ENCODE measurements around the gene AP3B2.

The AP3B2 gene

DNA sequence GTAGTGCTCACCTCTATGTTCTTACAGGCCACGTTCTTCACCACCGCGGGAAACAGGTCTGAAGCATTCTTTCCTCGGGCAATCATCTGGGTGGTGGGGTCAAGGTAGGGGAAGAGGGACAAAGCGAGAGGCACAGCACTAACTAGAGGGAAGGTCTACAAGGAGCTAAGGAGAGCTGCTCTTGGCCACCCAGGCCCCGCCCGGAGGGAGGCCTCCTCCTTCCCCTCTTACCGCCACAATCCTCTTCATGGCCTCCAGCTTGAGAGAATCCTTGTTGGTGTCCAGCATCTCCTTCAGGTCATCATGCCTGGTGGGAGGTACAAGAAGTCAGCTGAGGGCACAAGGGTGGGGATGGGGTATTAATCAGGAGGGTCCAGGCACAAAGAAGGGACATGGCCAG lies 20.5 kb downstream of the AP3B2 start:
- DNase-seq: no peak

DNA sequence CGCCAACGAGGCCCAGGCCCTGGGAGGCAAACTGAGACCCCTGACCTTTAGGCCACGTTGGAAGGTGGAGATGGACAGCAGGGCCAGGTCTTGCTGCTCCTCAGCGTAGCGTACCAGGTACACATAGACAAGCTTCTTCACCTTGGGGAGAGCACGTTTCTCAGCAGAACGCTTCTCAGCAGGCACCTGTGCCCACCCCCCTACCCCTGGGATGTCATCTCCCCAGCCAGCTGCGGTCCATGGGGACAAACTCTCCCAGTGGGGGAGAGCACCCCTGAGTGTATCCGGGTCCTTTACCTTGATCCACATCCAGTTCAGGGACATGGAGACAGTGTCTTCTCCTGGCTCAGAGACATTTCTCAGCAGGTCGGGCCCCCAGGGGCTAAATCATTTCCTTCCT lies 21.0 kb downstream of the AP3B2 start:
- DNase-seq: no peak

DNA sequence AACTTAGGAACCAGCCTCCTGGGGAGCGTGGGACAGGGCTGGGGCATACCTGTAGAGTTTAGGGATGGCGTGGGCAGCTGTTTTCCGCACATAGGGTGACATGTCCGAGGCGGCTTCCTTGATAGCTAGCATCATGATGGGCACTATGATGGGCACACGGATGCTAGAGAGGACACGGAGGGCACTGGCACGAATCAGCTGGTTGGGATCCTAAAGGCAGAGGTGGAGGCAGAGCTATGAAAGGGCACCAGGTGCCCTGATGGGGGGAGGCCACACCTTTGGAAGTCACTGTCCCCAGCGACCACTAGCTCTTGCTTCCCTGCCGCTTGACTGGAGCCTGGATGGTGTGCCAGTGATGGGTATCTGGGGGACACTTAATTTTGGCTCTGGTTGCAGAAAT lies 28.3 kb downstream of the AP3B2 start:
- no peak for DNase-seq

DNA sequence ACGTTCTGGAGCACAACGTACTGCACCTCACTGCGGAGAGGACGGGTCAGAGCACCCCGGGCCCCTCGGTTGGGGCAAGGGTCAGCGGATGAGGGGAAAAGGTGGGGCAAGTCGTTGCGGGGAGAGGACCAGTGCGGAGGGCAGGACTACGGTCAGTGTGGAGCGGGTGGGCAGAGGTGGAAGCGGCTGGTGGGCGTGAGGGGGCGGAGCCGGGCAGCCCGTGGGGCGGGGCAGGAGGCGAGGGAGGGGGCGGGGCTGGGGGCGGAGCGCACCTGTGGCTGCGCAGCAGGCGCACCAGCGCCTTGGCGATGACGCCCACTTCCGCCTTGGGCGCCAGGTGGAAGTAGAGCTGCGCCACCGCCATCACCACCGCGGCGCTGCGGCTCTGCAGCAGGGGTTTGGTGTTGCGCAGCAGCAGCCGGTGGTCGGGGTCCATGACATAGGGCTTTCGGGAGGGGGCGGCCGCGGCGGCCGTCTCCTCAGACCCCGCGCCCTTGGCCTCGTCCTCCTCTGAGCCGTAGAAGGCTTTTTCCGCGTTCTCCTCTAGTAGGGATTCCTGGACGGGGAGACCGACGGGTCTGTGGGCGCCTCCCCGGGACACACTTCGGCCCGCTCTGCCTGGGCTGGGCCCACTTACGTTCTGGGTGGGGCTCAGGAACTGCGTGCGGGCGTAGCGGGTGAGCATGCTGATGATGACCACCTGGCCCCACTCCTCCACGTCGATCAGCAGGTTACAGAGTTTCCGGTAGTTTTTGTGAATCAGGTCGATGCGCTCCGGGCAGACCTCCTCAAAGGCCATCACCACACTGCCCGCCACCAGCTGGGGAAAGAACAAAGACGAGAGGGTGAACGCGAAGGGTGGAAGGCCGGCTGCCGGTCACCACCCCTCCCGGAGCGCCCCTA lies 29.2 kb downstream of the AP3B2 start:
- DNase-seq: peak; percentile 64

DNA sequence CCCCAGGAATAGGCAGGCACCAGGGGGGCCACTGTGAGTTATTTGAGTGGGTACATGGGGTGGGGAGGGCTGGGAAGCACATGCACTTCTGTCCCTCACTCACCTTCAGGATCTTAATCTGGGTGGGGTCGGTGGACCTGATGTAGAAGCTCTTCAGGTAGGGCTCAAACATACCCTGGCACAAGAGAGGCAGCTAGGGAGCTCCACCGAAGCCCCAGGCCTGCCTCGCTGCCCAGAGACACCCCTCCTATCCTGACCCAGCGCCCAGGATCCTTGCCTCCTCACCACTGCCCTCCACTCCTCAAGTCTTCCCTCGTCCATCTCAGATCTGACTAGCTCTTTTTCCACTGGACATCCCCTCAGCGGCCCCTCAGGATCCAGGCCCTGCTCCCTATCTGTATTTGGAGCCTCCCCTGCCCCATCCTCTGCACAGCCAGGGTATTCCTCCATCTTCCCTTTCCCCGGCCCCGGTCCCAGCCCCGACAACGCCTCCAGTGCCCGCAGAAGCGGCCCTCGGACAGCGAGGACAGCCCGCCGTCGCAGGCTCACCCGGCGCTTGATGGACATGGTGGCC lies 30.0 kb downstream of the AP3B2 start:
- DNase-seq: no peak

DNA sequence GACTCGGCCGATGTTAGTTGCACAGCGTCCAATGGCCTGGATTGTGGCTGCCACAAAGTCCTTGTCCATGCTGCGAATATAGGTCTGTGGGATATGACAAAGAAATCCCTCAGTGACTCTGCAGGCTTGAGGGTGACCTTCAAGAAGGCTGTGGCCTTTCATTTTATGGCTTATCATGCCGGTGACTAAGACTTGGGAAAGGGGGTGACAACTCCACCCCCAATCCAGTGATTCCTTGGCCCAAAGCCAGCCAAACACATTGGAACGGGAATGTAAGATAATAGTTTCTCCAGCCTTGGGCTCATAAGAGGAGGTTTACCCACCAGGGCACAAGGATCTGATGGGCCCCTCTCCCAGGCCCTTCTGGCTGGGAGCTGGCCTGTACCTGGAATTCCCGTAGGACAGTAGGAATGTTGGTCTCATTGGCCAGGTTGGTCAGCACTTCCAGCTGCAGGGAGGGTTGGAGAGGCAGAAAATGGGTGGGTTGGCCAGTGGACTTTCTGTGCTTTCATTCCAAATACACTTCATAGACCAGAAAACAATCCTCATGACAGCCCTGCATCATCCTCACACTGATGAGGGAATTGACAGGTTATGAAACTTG lies 31.9 kb downstream of the AP3B2 start:
- no peak for DNase-seq

DNA sequence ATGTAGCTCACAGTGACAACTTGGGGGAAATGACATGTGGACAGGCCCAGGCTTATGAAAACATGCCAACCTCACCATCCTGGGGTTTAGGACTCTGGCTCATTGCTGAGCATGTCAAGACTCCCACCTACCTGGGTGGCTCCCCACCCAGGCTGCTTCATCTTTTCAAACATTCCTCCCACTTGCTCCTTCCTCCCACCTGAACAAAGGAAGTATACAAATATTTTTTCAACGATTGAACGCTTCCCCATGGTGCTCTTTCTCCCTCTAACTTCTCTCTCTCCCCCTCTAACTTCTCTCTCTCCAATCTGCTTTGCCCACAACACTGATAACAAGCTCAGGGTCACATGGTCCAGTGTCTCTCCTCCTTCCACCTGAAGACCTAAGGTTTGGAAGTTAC lies 34.8 kb downstream of the AP3B2 start:
- no peak for DNase-seq

DNA sequence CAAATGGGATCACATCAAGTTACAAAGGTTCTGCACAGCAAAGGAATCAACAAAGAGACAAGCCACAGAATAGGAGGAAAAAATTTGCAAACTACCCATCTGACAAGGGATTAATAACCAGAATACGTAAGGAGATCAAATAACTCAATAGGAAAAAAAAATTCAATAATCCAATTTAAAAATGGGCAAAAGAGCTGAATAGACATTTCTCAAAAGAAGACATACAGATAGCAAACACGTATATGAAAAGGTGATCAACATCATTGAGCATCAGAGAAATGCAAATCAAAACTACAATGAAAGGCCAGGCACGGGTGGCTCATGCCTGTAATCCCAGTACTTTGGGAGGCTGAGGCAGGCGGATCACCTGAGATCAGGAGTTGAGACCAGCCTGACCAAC lies 39.0 kb downstream of the AP3B2 start:
- DNase-seq: no peak

DNA sequence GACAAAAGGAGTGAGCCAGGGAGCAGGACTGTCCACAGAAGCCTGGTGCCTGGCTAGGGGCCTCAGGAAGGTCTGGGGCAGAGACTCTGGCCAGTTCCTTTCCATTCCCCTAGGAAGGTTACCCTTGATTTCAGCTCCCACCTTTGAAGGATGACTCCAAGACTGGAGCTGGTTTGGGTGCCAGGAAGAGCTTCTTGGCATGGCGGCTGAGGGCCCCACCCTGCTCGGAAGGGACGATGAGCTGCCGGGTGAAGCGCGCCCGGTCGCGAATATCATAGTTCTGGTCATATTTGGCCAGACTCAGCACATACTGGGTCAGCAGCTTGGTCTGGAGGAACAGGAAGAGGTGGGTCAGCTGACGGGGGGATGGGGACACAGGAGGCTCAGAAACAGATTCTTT lies 43.1 kb downstream of the AP3B2 start:
- DNase-seq: no peak

DNA sequence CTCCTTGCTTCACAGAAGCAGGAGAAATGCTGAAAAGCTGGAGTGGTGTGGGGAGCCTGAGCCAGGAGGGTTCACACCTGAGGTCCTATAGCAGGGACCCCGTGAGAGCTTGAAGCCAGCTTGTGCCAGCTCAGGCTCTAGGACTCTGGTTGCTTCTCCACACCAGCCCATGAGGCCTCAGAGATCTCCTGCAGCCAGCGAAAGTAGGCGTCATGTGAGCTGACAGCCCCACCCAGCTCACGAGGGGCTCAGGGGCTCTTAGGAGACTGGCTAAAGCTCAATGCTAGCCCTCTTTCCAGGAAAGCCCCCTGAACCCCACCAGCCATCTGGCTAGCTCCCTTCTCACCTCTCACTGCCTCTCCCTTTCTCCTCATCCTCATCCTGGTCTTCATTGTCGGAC lies 45.7 kb downstream of the AP3B2 start:
- no peak for DNase-seq

DNA sequence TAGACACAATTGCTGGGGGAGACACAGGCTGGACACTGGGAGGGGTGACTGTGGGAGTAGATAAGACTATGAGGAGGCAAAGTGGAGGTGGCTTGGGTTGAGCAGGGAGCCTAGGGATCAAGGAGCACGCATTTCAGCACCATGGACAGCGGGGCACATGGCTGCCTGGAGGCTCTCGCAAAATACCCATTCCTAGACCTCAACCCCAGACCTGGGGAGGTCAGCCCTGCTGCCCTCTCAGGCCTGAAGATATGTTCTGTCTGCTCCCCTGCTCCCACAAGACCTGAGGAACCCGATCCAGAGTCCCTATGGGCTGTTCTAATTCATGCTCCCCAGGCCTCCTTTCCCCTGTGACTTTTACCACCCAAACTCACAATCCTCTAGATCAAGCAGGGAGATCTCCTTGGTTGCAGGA lies 46.5 kb downstream of the AP3B2 start:
- peak; percentile 36 for DNase-seq

DNA sequence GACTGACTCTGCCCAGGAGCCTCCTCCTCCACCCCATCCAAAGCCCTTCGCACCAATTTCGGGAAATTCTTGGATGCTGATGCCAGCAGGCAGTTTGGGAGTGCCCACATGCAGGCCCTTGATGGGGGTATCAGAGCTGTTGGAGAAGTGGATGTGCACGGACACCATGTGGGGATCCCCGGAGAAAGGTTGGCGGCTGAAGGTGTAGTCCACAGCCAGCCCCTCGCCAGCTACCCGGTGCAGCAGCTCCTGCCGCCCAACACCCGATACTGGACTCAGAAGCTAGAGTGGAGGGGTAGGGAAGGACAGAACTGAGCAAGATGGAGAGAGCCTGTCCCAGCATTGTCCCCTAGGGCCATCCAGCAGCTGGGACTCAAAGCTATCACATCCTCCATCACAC lies 47.0 kb downstream of the AP3B2 start:
- no peak for DNase-seq

DNA sequence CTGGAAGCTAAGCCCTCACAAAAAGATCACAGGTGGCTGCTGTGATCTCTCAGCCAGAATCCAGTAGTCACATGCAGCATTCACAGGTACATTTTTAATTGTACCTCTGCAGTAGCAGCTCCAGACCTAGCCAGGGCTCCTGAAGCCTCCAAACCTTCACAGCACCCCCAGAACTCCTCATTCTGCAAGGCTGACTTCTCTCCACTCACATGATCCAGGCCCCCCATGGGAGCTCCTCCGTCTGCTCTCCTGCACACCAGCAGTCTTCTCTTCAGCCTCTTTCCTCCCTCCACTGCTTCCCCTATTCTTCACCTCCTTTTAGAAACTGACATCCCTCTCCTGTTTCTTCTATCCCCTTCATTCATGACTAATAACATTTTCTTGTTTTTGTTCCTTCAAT lies 49.3 kb downstream of the AP3B2 start:
- no peak for DNase-seq

DNA sequence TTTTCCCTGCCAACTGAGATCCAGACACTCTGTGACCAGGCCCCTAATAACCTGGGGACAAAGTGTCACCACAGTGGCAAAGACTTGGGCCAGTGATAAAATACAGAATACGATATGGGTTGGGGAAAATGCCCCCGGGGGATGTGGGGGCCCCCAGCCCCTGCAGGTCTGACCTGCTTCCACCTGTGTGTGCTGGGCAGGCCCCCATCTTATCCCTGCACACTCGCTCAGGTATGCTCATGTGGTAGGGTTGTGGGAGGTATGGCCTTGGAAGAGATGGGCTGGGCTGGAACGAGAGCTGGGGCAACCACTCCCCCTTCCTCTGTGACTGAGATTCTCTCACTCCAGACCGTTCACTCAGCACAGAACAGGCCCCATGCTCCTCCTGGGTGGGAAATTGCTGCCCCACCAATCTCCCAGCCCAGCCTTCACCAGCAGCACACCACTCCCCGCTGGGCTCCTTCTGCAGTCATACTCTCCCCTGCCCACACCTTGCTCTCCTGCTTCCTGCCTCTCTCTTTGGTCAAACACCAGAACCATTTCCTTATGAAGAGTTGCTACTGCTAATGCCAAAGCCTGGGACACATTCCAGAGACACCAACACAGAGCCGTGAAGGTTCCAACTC lies 52.9 kb downstream of the AP3B2 start:
- no peak for DNase-seq

DNA sequence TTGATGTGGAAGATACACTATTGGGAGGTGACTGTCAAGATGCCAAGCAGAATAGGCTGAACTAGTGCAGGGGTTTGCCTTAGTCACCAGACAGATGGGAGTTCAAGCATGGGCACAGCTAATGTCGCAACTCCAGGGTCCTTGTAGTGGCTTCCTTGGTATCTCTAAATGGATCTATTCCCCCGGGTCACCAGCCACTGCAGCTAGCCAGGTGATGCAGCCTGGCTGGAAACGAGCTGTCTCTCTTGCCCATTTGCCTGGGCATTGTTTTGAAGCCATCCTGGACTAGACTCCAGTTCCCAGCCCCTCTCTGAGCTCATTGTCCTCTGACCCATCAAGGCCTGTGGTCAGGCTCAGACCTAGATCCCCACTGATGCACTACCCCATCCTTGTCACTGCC lies 54.1 kb downstream of the AP3B2 start:
- DNase-seq: no peak

DNA sequence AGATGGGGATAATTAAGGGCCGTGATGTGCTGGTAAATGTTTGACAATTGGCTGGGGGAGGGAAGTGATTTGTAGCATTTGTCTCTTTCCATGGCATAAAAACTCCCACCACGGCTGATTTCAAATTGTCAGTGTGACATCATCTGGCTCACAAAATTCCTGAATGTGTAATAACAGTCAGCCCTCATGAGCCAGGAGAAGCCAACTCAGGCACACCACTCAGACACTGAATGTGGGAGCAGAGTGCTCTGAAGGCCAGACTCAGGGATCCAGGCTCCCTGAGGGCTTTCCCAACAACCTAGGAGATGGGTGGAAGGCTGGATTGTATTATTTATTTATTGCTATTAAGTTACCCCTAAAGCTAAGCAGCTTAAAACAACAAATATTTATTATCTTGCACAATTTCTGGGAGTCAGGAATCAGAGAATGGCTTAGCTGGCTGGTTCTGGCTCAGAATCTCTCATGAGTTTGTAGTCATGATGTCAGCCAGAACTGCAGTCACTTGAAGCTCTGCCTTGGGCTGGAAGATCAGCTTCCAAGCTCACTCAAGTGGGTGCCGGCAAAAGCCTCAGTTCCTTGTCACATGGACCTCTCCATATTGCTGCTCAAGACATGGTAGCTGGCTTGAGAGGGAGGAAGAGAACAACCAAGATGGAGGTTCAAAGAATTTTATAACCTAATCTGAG lies 56.0 kb downstream of the AP3B2 start:
- DNase-seq: no peak

DNA sequence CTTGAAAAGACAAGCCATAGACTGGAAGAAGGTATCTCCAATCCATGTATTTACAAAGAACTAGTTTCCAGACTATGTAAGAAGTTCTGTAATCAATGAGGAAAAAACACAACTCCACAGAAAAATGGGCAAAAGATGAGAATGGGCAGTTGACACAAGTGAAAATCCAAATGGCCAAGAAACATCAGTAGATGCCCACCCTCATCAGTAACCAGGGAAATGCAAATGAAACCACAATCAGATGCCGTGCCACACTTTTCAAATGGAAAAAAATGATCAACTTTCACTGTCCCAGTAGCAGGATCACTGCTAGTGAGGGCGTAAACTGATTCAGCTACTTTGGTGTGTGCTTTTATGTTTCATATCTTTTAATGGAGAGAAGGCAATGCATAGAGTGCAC lies 58.0 kb downstream of the AP3B2 start:
- no peak for DNase-seq

DNA sequence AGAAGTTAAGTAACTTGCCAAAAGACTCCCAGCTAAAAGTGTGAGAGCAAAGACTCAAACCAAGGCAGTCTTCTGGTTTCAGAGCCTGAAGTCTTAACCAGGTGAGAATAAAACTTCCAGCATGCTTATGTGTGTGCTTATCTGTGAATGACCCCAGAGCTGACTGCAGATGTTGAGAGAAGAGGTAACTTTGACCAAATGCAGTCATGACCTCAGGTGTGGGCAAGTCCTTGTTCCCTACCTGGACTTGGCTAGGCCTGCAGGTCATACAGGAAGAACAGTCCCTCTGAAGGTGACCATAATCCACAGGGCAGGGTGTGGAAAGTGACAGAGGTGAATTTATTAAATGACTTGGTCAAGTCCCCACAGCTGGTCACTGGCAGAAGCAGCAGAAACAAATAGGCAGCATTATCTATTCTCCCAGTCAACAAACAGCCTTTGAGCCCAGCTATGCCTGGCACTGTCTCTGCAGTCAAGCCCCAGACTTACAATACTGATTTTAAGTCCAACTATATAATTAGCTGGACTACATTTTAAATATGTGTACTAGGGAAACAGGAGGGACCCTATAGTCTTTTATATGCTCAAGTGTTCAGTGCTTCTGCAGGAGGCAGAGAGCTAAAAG lies 59.5 kb downstream of the AP3B2 start:
- no peak for DNase-seq

DNA sequence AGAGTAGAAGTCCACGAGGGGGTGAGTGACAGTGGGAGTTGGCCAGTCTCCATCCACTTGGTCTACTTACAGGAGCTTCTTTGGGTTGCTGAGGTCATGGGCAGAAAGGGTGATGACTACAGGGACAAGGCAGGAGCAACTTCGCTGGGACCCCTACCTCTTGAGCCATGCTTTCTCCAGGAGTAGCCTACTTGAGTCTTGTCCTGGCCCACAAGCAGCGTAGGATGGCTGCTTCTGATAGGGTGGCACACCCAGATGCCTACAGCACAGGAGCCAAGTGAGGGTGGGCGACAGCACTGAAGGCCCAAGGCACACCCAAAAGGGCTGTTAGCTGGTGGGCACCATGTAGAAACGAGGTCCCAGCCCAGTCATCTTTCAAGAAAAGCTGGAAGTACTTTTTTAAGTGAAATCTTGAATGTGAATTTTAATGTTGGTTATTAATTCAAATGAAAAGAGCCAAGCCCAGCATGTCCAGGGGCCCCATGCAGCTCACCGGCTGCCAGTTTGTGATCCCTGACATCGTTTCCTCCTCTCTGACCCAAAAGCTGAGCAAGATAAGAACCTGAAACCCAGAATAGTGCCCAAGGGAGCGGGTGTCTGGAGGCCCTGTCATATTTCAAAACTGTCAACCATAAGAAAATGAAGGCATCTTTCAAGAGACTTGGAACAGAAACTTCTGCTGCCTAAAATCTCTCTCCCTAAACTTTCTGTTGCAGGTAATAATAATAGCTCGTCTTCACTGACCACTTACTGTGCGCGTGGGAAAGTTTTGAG lies 60.3 kb downstream of the AP3B2 start:
- DNase-seq: no peak

DNA sequence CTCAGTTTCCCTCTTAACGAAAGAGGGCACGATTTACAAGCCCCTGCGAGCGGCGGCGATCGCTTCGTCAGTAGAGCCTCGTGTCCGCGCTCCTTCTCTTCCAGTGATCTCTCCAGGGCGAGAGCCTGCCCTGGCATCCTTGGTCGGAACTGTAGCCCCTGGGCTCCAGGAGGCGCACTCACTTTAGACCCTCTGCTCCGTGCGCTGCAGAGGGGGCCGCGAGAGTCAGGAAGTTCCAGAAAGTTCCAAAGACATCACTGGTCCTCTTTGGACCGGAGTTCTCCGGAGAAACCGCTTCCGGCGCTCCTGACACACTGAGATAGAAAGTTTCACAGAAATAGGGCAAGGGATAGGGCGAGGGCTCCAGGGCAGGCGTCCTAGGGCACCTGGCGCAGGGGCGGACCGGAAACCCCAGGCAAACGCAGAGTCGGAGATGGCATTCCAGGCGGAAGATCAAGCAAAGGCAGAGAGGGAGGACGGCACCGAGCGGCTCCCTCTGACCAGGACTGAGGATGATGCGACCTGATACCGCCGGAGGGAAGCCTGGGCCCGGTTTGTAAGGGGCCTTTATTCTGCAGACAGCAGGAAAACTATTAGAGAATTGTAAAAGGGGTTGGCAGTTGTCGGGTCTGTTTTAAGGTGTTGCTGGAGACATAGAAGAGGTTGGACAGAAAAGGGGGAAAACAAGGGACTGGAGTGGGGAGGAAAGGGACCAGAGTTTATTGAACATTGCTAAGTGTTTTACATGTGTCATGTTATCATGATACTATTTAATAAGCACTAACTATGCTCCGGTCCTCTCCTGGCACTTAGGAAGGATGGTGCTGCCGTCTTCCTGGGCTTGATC lies 61.2 kb downstream of the AP3B2 start:
- DNase-seq: no peak

DNA sequence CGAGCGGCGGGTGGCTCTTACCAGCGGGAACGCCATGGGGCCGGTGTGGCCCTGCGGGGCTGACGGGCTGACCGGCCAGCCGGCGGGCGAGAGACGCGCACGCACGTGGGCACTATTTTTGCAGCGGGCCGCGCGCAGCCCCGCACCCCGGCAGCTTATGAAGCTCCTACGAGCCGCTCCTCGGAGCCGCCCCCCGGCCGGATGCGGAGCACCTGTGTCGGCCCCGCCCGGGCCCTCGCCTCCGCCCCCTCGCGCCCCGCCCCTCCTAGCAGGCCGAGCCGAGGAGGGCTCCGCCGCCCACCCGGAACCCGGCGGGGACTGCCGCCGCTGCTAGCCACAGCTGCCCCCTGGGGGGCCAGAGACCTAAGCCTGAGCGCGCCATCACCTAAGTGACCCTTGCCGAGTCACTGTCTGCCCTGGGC lies 61.8 kb downstream of the AP3B2 start:
- DNase-seq: no peak

Measured in activated CD4-positive, alpha-beta T cell treated with anti-CD3 and anti-CD28 coated beads, Interleukin-2, amount 50 U/mL, for 16 hours (primary cell).